SK-N-SH treated with all-trans-retinoic acid at 6 μM for 48 hours (cell line): ENCODE measurements around the gene SLC47A2.

Source experiments
- ARNTL ChIP-seq: fragments of 450-650 bp; formaldehyde crosslinking; IDR thresholded peaks from 2 replicates; pipeline ENCODE4 v1.5.0; 2020; ENCODE audit warnings: low read depth, mild to moderate bottlenecking, moderate library complexity, borderline replicate concordance
- ESRRG ChIP-seq: fragments of 250-450 bp; sonication (Bioruptor Pico); IDR thresholded peaks from 2 replicates; pipeline ENCODE4 v1.6.1; 2021; ENCODE audit warnings: mild to moderate bottlenecking
- GLIS3 ChIP-seq: fragments of 250-450 bp; sonication (Bioruptor Pico); IDR thresholded peaks from 2 replicates; pipeline ENCODE4 v1.5.0; 2020; ENCODE audit warnings: mild to moderate bottlenecking, moderate library complexity
- RARB ChIP-seq: fragments of 250-450 bp; sonication (Bioruptor Pico); IDR thresholded peaks from 2 replicates; pipeline ENCODE4 v1.8.0; 2021; ENCODE audit warnings: mild to moderate bottlenecking, moderate library complexity
- SNAI2 ChIP-seq: fragments of 250-450 bp; sonication (Bioruptor Pico); IDR thresholded peaks from 2 replicates; pipeline ENCODE4 v1.5.0; 2020; ENCODE audit warnings: mild to moderate bottlenecking, moderate library complexity
- ZC3H10 ChIP-seq: fragments of 250-450 bp; sonication (Bioruptor Pico); IDR thresholded peaks from 2 replicates; pipeline ENCODE4 v1.5.1; 2021; ENCODE audit warnings: mild to moderate bottlenecking, moderate library complexity
- ZFP3 ChIP-seq: fragments of 250-450 bp; sonication (Bioruptor Pico); IDR thresholded peaks from 2 replicates; pipeline ENCODE4 v1.5.0; 2020; ENCODE audit warnings: mild to moderate bottlenecking, moderate library complexity
- ZFP30 ChIP-seq: fragments of 450-650 bp; formaldehyde crosslinking; IDR thresholded peaks from 2 replicates; pipeline ENCODE4 v1.5.0; 2022; ENCODE audit warnings: mild to moderate bottlenecking, moderate library complexity
- ZNF70 ChIP-seq: fragments of 450-650 bp; formaldehyde crosslinking; IDR thresholded peaks from 2 replicates; pipeline ENCODE4 v1.5.0; 2020; ENCODE audit warnings: mild to moderate bottlenecking, moderate library complexity
- TF ChIP-seq, protein P1 (sequence below): fragments of 250-450 bp; sonication (Bioruptor Pico); IDR thresholded peaks from 2 replicates; pipeline ENCODE4 v1.5.0; 2020; ENCODE audit warnings: mild to moderate bottlenecking, moderate library complexity
- TF ChIP-seq, protein P2 (sequence below): fragments of 250-450 bp; sonication (Bioruptor Pico); IDR thresholded peaks from 2 replicates; pipeline ENCODE4 v1.5.1; 2020; ENCODE audit warnings: low read depth, mild to moderate bottlenecking, moderate library complexity
- TF ChIP-seq, protein P3 (sequence below): fragments of 250-450 bp; sonication (Bioruptor Pico); IDR thresholded peaks from 2 replicates; pipeline ENCODE4 v1.8.0; 2020; ENCODE audit warnings: mild to moderate bottlenecking, moderate library complexity, borderline replicate concordance
- TF ChIP-seq, protein P4 (sequence below): fragments of 250-450 bp; sonication (Bioruptor Pico); IDR thresholded peaks from 2 replicates; pipeline ENCODE4 v1.8.0; 2021; ENCODE audit warnings: low read depth, mild to moderate bottlenecking, moderate library complexity, borderline replicate concordance

DNA sequence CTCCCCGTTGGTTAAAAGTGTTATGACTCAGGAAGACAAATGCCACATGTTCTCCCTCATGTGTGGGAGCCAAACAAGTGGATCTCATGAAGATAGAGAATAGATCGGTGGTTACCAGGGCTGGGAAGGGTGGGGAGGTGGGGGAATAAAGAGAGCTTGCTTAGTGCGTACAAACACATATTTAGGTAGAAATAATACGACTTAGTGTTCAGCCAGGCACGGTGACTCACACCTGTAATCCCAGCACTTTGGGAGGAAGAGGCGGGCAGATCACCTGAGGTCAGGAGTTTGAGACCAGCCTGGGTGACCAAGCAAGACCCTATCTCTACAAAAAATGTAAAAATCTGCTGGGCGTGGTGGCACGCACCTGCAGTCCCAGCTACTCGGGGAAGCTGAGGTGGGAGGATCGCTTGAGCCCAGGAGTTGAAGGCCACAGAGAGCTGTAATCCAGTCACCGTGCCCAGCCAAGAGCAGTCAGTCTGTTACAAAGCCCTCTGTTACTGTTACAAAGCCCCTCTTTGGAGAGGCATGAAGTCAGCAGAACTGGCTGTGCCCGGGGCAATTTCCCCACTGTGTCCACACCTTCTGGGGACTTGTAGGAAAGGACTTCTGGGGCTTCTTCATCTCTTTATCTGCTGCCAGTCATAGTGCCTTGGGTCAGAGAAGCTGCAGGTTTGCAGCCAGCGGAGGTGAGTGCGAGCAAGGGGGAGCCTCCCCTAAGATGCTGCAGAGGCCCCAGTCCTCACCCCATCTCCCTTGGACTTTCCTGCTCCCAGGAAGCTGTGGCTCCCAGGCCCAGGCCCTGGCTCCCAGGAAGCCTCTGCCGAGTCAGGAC lies 36.0 kb upstream of the SLC47A2 start:
- TF ChIP-seq, protein P1, sequence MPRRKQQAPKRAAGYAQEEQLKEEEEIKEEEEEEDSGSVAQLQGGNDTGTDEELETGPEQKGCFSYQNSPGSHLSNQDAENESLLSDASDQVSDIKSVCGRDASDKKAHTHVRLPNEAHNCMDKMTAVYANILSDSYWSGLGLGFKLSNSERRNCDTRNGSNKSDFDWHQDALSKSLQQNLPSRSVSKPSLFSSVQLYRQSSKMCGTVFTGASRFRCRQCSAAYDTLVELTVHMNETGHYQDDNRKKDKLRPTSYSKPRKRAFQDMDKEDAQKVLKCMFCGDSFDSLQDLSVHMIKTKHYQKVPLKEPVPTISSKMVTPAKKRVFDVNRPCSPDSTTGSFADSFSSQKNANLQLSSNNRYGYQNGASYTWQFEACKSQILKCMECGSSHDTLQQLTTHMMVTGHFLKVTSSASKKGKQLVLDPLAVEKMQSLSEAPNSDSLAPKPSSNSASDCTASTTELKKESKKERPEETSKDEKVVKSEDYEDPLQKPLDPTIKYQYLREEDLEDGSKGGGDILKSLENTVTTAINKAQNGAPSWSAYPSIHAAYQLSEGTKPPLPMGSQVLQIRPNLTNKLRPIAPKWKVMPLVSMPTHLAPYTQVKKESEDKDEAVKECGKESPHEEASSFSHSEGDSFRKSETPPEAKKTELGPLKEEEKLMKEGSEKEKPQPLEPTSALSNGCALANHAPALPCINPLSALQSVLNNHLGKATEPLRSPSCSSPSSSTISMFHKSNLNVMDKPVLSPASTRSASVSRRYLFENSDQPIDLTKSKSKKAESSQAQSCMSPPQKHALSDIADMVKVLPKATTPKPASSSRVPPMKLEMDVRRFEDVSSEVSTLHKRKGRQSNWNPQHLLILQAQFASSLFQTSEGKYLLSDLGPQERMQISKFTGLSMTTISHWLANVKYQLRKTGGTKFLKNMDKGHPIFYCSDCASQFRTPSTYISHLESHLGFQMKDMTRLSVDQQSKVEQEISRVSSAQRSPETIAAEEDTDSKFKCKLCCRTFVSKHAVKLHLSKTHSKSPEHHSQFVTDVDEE (CRISPR knock-in tag) = no peak
- TF ChIP-seq, protein P2, sequence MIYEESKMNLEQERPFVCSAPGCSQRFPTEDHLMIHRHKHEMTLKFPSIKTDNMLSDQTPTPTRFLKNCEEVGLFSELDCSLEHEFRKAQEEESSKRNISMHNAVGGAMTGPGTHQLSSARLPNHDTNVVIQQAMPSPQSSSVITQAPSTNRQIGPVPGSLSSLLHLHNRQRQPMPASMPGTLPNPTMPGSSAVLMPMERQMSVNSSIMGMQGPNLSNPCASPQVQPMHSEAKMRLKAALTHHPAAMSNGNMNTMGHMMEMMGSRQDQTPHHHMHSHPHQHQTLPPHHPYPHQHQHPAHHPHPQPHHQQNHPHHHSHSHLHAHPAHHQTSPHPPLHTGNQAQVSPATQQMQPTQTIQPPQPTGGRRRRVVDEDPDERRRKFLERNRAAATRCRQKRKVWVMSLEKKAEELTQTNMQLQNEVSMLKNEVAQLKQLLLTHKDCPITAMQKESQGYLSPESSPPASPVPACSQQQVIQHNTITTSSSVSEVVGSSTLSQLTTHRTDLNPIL (CRISPR knock-in tag) = no peak
- TF ChIP-seq, protein P3, sequence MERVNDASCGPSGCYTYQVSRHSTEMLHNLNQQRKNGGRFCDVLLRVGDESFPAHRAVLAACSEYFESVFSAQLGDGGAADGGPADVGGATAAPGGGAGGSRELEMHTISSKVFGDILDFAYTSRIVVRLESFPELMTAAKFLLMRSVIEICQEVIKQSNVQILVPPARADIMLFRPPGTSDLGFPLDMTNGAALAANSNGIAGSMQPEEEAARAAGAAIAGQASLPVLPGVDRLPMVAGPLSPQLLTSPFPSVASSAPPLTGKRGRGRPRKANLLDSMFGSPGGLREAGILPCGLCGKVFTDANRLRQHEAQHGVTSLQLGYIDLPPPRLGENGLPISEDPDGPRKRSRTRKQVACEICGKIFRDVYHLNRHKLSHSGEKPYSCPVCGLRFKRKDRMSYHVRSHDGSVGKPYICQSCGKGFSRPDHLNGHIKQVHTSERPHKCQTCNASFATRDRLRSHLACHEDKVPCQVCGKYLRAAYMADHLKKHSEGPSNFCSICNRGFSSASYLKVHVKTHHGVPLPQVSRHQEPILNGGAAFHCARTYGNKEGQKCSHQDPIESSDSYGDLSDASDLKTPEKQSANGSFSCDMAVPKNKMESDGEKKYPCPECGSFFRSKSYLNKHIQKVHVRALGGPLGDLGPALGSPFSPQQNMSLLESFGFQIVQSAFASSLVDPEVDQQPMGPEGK (CRISPR knock-in tag) = no peak
- no peak for TF ChIP-seq RARB
- no peak for TF ChIP-seq ARNTL
- TF ChIP-seq ZFP30 = no peak
- no peak for TF ChIP-seq ZFP3 (CRISPR knock-in tag)
- TF ChIP-seq GLIS3 = no peak
- TF ChIP-seq ZNF70 = no peak
- TF ChIP-seq ESRRG (CRISPR knock-in tag) = no peak
- no peak for TF ChIP-seq SNAI2
- TF ChIP-seq ZC3H10 (CRISPR knock-in tag) = no peak
- TF ChIP-seq, protein P4, sequence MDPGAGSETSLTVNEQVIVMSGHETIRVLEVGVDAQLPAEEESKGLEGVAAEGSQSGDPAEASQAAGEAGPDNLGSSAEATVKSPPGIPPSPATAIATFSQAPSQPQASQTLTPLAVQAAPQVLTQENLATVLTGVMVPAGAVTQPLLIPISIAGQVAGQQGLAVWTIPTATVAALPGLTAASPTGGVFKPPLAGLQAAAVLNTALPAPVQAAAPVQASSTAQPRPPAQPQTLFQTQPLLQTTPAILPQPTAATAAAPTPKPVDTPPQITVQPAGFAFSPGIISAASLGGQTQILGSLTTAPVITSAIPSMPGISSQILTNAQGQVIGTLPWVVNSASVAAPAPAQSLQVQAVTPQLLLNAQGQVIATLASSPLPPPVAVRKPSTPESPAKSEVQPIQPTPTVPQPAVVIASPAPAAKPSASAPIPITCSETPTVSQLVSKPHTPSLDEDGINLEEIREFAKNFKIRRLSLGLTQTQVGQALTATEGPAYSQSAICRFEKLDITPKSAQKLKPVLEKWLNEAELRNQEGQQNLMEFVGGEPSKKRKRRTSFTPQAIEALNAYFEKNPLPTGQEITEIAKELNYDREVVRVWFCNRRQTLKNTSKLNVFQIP (CRISPR knock-in tag) = no peak
